ENCODE results near the gene HPS1.

- TF ChIP-seq CTCF (IDR thresholded peaks at IDR 0.05; ENCODE audit: insufficient read depth, low read length, poor library complexity, severe bottlenecking) (no peak), EZH2phosphoT487 (conservative IDR thresholded peaks at IDR 0.05; ENCODE audit: low read length) (no peak)
Observed at GRCh38 chr10:98482096-98482495, 35.4 kb upstream of the HPS1 start.

Measured in SU-DHL-6 (cell line).